Superior temporal gyrus (tissue), 1 donor: Measurements from ENCODE around the gene ATP13A3.

Source experiments
- DNase-seq: peaks from one replicate; pipeline ENCODE4 v3.0.0-alpha.2; 2016; ENCODE audit errors: extremely low spot score

The ATP13A3 gene

GRCh38 chr3:194440756-194441155, 46.0 kb downstream of the ATP13A3 start:
- DNase-seq, result no peak

GRCh38 chr3:194439881-194440550, 46.8 kb downstream of the ATP13A3 start:
- DNase-seq, result no peak

- no peak for DNase-seq
Observed at GRCh38 chr3:194434503-194434902, 52.3 kb downstream of the ATP13A3 start.

GRCh38 chr3:194431554-194431953, 55.2 kb downstream of the ATP13A3 start:
- DNase-seq, result no peak

- DNase-seq, result no peak
Observed at GRCh38 chr3:194425399-194425798, 61.4 kb downstream of the ATP13A3 start.

- DNase-seq, result no peak
Observed at GRCh38 chr3:194424953-194425352, 61.8 kb downstream of the ATP13A3 start.

- DNase-seq, result no peak
Observed at GRCh38 chr3:194424373-194424772, 62.4 kb downstream of the ATP13A3 start.

GRCh38 chr3:194423317-194423716, 63.5 kb downstream of the ATP13A3 start:
- DNase-seq, result no peak

- no peak for DNase-seq
Observed at GRCh38 chr3:194422188-194422587, 64.6 kb downstream of the ATP13A3 start.

- DNase-seq, result no peak
Observed at GRCh38 chr3:194418671-194419070, 68.1 kb downstream of the ATP13A3 start.

- no peak for DNase-seq
Observed at GRCh38 chr3:194407423-194407822, 79.4 kb downstream of the ATP13A3 start.

GRCh38 chr3:194405766-194406165, 81.0 kb downstream of the ATP13A3 start:
- no peak for DNase-seq

GRCh38 chr3:194404365-194405140, 82.2 kb downstream of the ATP13A3 start:
- DNase-seq, result peak; percentile 85

GRCh38 chr3:194401868-194402329, 84.9 kb downstream of the ATP13A3 start:
- DNase-seq, result no peak

GRCh38 chr3:194401346-194401745, 85.5 kb downstream of the ATP13A3 start:
- no peak for DNase-seq

GRCh38 chr3:194399874-194400411, 86.9 kb downstream of the ATP13A3 start:
- DNase-seq, result no peak

- no peak for DNase-seq
Observed at GRCh38 chr3:194399166-194399565, 87.6 kb downstream of the ATP13A3 start, which contains the start of gene GP5. Gene GP5, minus strand, starts transcription at chr3:194399266. Its CDS starts 984 bp downstream, at chr3:194398282.

GRCh38 chr3:194397757-194398312, 89.0 kb downstream of the ATP13A3 start:
- DNase-seq, result no peak

- DNase-seq, result no peak
Observed at GRCh38 chr3:194396859-194397756, 89.7 kb downstream of the ATP13A3 start.

- no peak for DNase-seq
Observed at GRCh38 chr3:194396539-194396858, 90.3 kb downstream of the ATP13A3 start.

- DNase-seq, result no peak
Observed at GRCh38 chr3:194395778-194396538, 90.8 kb downstream of the ATP13A3 start.
